Endothelial cell of umbilical vein (primary cell): ENCODE data around the gene ACTL8.

Experiments used
- CTCF ChIP-seq, 2 donors: IDR thresholded peaks; 1 replicate in 1 of 2; 2 replicates in 1 of 2; pipeline ENCODE4 v1.5.1; 2011; ENCODE audit warnings: low read length in 2 of 2, mild to moderate bottlenecking in 2 of 2, moderate library complexity in 2 of 2, control low read depth in 1 of 2, inconsistent platforms in 1 of 2, low read depth in 1 of 2; ENCODE audit not compliant: insufficient read depth in 1 of 2; ENCODE audit errors: extremely low read depth in 1 of 2
- EZH2 ChIP-seq: IDR thresholded peaks from 2 replicates; pipeline ENCODE4 v1.6.1; 2012; ENCODE audit warnings: borderline replicate concordance, low read depth, mild to moderate bottlenecking, moderate library complexity, low read length, inconsistent platforms; ENCODE audit not compliant: severe bottlenecking
- MAX ChIP-seq: IDR thresholded peaks from 2 replicates; pipeline ENCODE4 v1.6.1; 2011; ENCODE audit not compliant: insufficient read depth, insufficient read length
- MYC ChIP-seq: IDR thresholded peaks from one replicate; pipeline ENCODE4 v1.6.1; 2011; ENCODE audit warnings: mild to moderate bottlenecking, low read depth, low read length
- POLR2A ChIP-seq: IDR thresholded peaks from 2 replicates; pipeline ENCODE4 v1.6.1; 2012; ENCODE audit warnings: low read depth, mild to moderate bottlenecking, control low read depth, low read length
- POLR2AphosphoS5 ChIP-seq: IDR thresholded peaks from 2 replicates; pipeline ENCODE4 v1.6.1; 2012; ENCODE audit warnings: low read depth, mild to moderate bottlenecking, control low read depth, low read length, moderate library complexity; ENCODE audit not compliant: insufficient read depth

- TF ChIP-seq CTCF (IDR thresholded peaks at IDR 0.05; ENCODE audit: extremely low read depth in 1 of 2, insufficient read depth in 1 of 2, low read depth in 1 of 2, low read length in 2 of 2) = no peak
- TF ChIP-seq POLR2A = no peak
- TF ChIP-seq POLR2AphosphoS5 = no peak
- TF ChIP-seq EZH2 = no peak
- TF ChIP-seq MYC = no peak
- no peak for TF ChIP-seq MAX
Observed at GRCh38 chr1:17820198-17820597, 65.1 kb downstream of the ACTL8 start.
